GM21576 (cell line): Measurements from ENCODE around the gene HNRNPA1L2.
"Not testable (repeated sequence)": the region's sequence is repeated elsewhere in the genome, so short reads cannot be mapped to it uniquely, and the experiment has no call there.

Experiments
- ATAC-seq: cut with Tn5 transposase; IDR thresholded peaks from one replicate; pipeline ENCODE4 v1.9.1; 2021; ENCODE audit warnings: mild to moderate bottlenecking, moderate library complexity; ENCODE audit not compliant: unreplicated experiment

The HNRNPA1L2 gene

GRCh38 chr13:52644108-52644507 lies 1.9 kb downstream of the HNRNPA1L2 start:
- ATAC-seq = no peak

- ATAC-seq = no peak
Measured at GRCh38 chr13:52646967-52647366, 4.7 kb downstream of the HNRNPA1L2 start.

GRCh38 chr13:52650731-52651130 lies 8.5 kb downstream of the HNRNPA1L2 start:
- no peak for ATAC-seq

DNA sequence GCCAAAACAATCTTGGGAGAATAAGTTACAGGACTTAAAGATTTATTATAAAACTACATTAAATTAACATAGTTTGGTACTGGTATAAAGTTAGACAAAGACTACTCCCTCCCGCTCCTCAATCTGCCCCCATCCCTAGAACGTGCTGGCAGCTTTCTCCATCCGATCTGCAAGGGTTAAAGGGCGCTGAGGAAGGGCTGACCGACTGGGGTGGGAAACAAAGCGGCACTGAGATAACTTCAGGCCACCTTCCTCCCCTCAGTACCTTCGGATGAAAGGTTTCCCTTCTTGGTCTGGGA lies 9.6 kb downstream of the HNRNPA1L2 start:
- peak; percentile 9 for ATAC-seq

DNA sequence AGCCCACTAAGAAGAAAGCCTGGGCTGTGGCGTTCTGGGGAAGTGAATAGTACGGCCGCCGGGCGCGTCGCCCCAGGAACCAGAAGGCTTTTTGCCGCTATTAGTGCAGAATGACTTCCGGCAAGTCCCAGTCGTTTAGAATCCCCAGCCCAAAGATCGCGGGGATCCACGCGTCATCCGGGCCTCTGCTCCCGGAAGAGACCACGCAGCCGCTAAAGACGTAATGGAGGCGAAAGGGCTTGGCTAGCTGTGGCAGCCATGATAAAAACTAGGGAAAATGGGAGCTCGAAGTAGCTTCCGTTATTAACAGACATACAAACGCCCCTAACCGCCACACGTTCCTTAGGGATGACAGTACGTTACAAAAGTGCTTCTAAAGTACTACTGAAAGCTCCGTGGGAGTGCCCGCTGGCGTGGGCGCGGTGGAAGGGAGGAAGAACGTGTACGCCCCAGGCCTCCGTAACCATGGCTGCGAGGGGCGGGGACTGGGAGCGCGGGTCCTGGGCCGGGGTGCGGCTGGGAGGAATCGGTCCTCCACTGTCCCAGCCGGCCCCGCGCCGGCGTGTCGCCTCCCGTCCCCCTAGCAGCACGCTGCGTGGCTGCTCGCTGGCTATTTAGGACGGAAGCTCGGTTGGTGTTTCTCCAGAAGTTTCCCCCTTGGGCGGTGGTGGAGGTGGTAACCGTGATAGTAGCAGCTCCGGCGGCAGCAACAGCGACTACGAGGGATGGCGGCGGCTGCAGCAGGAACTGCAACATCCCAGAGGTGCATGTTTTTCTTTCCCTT lies 10.2 kb downstream of the HNRNPA1L2 start, which contains the start of gene SUGT1:
Gene SUGT1 (plus strand): TSS at position 641 of the 784 bp plus-strand sequence. CDS start 85 bp downstream, at position 726.
- peak; percentile 94 for ATAC-seq

GRCh38 chr13:52652980-52653303 lies 10.7 kb downstream of the HNRNPA1L2 start:
- peak; percentile 28 for ATAC-seq

- no peak for ATAC-seq
Measured at GRCh38 chr13:52659340-52659739, 17.1 kb downstream of the HNRNPA1L2 start.

DNA sequence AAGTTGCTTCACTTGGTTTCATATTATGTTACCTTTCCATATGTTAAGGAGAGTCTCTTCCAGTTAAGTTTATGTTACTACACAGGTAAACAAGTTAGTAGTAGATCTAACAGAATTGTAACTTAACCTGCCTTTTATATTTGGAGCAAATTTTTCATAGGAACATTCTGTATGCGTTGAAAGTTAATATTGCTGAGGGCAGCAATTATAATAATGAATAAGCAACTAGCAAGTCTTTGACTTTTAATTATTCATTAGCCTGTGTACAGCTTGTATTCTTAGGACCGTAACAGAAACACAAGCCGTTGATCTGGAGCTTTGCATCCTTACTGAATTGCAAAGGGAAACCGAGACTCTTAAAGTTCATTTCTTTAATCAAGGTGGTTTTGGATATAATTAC lies 22.0 kb downstream of the HNRNPA1L2 start:
- ATAC-seq = no peak

DNA sequence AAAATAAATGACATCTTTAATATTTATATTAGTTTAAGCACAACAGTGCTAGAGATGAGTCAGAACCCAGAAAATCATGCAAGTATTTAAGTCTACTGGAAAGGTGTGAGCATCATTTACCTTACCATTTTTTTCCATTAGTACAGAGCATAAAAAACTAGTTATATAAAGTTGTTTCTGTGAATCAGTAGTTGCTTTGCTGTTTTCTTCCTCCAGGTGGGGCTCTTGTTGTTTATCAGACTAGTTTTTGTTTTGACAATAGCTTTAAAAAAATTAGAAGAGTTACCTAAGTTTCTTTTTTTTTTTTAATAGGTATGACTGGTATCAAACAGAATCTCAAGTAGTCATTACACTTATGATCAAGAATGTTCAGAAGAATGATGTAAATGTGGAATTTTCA lies 23.1 kb downstream of the HNRNPA1L2 start:
- no peak for ATAC-seq

DNA sequence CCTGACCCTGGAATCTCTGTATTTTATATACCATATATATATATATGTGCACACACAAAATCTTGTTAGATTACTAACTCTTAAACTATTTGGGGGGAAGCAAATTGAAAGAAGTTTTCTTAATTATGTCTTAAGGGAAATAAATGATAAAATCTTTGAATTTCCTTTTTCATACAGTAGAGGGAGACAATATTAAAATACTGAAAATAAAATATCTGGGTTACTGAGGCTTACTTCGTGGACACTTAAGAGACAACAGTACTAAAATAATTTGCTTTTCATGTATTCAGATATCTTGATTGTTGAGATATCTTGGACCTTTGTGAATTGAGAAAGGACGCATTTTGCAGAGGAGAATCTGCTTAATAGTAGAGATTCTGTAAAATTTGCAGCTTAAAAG lies 27.4 kb downstream of the HNRNPA1L2 start:
- no peak for ATAC-seq

GRCh38 chr13:52670726-52671125 lies 28.5 kb downstream of the HNRNPA1L2 start:
- no peak for ATAC-seq

GRCh38 chr13:52673465-52673864 lies 31.2 kb downstream of the HNRNPA1L2 start:
- ATAC-seq = no peak

GRCh38 chr13:52677823-52678222 lies 35.6 kb downstream of the HNRNPA1L2 start:
- no peak for ATAC-seq

DNA sequence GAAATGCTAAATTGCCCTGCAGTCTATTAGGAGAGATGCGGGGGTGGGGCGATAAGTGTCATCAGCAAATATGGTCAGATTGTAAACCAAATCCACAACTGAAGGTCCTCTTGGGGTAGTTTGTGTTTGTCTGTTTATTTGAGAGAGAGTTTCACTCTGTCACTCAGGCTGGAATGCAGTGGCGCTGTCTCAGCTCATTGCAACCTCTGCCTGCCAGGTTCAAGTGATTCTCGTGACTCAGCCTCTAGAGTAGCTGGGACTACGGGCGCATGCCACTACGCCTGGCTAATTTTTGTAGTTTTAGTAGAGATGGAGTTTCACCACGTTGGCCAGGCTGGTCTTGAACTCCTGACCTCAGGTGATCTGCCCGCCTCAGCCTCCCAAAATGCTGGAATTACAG lies 43.6 kb downstream of the HNRNPA1L2 start:
- ATAC-seq = not testable (repeated sequence)

GRCh38 chr13:52686376-52686775 lies 44.1 kb downstream of the HNRNPA1L2 start:
- no peak for ATAC-seq
